ENCODE results near the gene PLIN4. TPM values are rescaled to one million over a fixed set of nuclear protein-coding genes. Genes with fewer than 3 reads are reported as not detected.
A peak's percentile ranks its signal among the peaks of the same experiment; 100 is the strongest.

The PLIN4 gene
- total and polyA plus RNA-seq, 9 of the 15 experiments (the other 6 are each of a cell fraction or from before 2014, with no cell fraction given) = 0.04 to 0.16 (median 0.07) TPM; not detected in 3

- TF ChIP-seq ARID4B (CRISPR knock-in tag; IDR thresholded peaks at IDR 0.05) (0 out of 2 replicates have a peak, but pooled peaks have one; percentile 28), RNF2 (IDR thresholded peaks at IDR 0.05) (no peak), POLR2G (IDR thresholded peaks at IDR 0.05; ENCODE audit: low read depth, low read length) (peak; percentile 92), NEUROD1 (IDR thresholded peaks at IDR 0.05; ENCODE audit: borderline replicate concordance, low read depth, low read length, partially characterized antibody) (peak; percentile 26), FOXJ2 (tag; IDR thresholded peaks at IDR 0.05) (peak; percentile 63; the same call in 1 of the 2 replicates), VEZF1 (CRISPR knock-in tag; IDR thresholded peaks at IDR 0.05) (peak; percentile 82), MTA3 (IDR thresholded peaks at IDR 0.05; ENCODE audit: borderline replicate concordance) (peak; percentile 80), ZBTB7A (IDR thresholded peaks at IDR 0.05; ENCODE audit: borderline replicate concordance, control insufficient read depth, low read depth, low read length) (peak; percentile 84; the same call in 1 of the 2 replicates), MXI1 (IDR thresholded peaks at IDR 0.05; ENCODE audit: low read depth, low read length) (peak; percentile 54; the same call in 1 of the 2 replicates), NFIC (IDR thresholded peaks at IDR 0.05) (peak; percentile 95), EGR1 (conservative IDR thresholded peaks at IDR 0.05) (peak; percentile 96), ESRRA (IDR thresholded peaks at IDR 0.05; ENCODE audit: borderline replicate concordance, low read depth) (0 out of 2 replicates have a peak, but pooled peaks have one; percentile 65), PREB (CRISPR knock-in tag; IDR thresholded peaks at IDR 0.05) (no peak), PCBP1 (IDR thresholded peaks at IDR 0.05; ENCODE audit: low read depth, low read length, poor library complexity, severe bottlenecking) (peak; percentile 55), RB1 (IDR thresholded peaks at IDR 0.05; ENCODE audit: low read depth) (peak; percentile 39; the same call in 1 of the 2 replicates), RFX1 (IDR thresholded peaks at IDR 0.05) (peak; percentile 95), NRF1 (conservative IDR thresholded peaks at IDR 0.05 in 1 of 2, IDR thresholded peaks at IDR 0.05 in 1 of 2) (peak; percentile 67 to 71), NONO (IDR thresholded peaks at IDR 0.05; ENCODE audit: low read depth in 2 of 2, low read length in 1 of 2) (peak in 1 of 2 experiments; percentile 54; a peak in 1 of 4 replicates)
- TF ChIP-seq, protein P1, sequence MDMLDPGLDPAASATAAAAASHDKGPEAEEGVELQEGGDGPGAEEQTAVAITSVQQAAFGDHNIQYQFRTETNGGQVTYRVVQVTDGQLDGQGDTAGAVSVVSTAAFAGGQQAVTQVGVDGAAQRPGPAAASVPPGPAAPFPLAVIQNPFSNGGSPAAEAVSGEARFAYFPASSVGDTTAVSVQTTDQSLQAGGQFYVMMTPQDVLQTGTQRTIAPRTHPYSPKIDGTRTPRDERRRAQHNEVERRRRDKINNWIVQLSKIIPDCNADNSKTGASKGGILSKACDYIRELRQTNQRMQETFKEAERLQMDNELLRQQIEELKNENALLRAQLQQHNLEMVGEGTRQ (CRISPR knock-in tag; IDR thresholded peaks at IDR 0.05) = 0 out of 2 replicates have a peak, but pooled peaks have one; percentile 15
These were observed 16.8 kb upstream of the PLIN4 start, which contains the start of gene PLIN5 (continued) for GRCh38 chr19:4534836-4535658.

All from K562 (cell line).